D721Med (cell line): ENCODE data around the gene PSRC1.

Experiments
- DNase-seq: peaks from one replicate; pipeline ENCODE4 v3.0.0; 2011; ENCODE audit warnings: low spot score; ENCODE audit not compliant: insufficient read length
- FAIRE-seq: peaks from 2 replicates; lab custom pipeline; 2011; peaks lifted over from hg19 to GRCh38; lab: Jason Lieb, UNC
- CTCF ChIP-seq: IDR thresholded peaks from 2 replicates; pipeline ENCODE4 v1.5.1; 2012; ENCODE audit warnings: mild to moderate bottlenecking, control low read depth; ENCODE audit not compliant: insufficient read depth; ENCODE audit errors: missing control alignments

The PSRC1 gene

GRCh38 chr1:109256085-109256484 lies 26.9 kb downstream of the PSRC1 start:
- no peak for DNase-seq
- FAIRE-seq: no peak
- no peak for TF ChIP-seq CTCF

- no peak for FAIRE-seq
- TF ChIP-seq CTCF: no peak
- no peak for DNase-seq
Measured at GRCh38 chr1:109255678-109256077, 27.3 kb downstream of the PSRC1 start.

DNA sequence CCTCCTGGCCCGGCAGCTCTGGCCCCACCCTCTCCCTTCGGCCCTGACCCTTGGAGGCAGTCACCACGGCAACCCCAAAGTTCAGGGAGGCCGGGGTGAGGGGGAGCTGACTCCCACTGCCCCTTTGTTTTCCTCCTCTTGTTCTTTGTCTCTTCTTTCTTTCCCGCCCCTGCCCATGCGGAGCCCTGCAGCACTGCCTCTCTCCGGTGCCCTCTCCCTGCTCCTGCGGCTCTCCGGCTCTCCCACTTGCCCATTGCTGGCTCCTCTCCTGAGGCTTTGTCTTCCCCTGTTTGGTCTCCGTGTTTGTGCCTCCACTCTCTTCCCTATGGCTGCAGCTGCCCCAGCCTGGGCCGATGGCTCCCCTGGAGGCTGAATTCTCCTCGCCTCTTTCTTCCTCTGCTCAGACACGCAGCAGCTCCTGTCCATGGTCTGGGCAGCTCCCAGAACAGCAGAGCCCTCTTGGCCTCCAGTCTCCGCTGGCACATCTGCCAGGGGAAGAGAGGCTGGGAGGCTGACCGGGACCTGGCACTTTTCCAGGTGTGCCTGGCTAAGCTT lies 27.8 kb downstream of the PSRC1 start:
- DNase-seq (no peak), FAIRE-seq (no peak)
- TF ChIP-seq CTCF: no peak

DNA sequence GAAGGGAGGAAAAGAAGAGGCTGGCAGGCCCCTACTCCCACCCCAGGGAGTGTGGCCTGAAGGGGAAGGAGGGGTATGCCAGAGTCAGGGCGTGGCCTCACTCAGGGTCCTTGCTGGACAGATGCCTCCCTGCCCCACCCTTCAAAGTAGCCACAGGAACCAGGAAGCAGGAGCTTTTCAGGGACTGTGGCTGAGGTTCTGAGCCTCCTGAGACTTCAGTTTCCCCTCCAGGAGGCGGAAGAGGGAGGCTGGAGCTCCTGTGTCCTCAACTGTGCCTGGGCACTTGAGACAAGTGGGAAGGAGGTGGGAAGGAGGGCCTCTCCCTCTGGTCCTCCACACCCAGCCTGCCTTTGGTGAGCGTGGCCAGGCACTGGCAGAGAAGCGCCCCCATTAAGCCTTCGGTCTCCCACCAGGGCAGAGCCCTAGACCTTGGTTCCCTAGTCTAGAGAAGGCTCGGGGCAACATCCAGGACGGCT lies 28.3 kb downstream of the PSRC1 start:
- DNase-seq (no peak), FAIRE-seq (no peak)
- no peak for TF ChIP-seq CTCF

DNA sequence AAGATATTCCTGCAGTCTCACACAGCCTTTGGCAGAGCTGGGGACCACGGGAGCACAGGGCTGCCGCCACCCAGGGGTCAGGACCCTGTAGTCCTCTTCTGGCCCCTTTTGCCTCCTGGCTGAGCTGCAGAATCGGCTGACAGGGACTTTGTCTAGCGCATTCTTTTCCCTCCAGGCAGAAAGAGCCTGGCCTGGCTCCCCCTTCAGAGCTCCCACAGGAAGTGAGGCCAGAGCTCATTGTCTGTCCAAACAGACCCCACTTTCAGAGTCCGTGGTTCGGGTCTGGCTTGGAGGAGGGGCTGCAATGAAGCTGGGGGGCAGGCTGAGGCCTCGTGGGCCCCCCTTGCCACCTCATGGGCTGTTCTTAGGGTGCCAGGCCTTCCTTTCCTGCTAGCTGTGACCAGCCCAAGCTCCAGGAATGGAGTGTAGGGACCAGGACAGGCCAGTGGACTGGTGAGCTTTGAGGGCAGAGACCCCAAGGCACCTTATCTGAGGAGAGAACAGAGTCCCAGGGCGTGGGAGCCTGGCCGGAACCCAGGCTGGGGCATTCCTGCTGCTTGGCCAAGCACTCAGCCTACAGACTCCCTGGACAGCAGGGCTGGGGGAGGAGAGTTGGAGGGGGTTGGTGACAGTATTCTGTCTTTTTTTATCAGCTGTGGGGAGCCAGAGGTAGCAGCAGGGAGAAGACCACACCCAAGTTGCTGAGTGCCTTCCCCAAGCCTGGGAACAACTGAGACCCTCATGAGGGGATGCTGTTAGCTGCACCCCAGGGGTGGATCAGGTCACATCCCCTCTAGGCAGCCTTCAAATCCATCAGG lies 28.9 kb downstream of the PSRC1 start:
- TF ChIP-seq CTCF: no peak
- FAIRE-seq (no peak), DNase-seq (no peak)

DNA sequence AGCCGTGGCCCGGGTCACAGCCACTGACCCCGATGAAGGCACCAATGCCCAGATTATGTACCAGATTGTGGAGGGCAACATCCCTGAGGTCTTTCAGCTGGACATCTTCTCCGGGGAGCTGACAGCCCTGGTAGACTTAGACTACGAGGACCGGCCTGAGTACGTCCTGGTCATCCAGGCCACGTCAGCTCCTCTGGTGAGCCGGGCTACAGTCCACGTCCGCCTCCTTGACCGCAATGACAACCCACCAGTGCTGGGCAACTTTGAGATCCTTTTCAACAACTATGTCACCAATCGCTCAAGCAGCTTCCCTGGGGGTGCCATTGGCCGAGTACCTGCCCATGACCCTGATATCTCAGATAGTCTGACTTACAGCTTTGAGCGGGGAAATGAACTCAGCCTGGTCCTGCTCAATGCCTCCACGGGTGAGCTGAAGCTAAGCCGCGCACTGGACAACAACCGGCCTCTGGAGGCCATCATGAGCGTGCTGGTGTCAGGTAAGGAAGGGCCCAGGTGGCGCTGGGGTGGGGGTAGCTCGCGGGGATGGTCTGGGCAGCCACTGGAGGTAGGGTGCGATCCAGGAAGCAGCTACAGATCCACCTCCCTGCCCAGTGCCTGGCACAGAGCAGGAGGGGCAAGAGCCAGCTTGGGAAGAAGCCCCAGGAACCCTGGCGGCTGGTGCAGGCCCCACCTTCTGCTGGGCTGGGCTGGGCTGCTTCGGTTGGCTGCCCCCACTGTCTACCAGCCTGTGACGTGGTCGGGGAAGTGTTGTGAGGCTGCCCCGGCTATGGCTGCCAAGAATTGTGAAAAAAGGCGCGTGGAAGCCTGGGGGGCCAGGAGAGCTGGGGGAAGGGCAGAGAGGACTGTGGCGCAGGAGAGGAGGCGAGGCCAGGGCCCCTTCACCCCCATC lies 29.8 kb downstream of the PSRC1 start:
- DNase-seq (no peak), FAIRE-seq (no peak)
- TF ChIP-seq CTCF: no peak
